SK-N-SH (cell line): Measurements from ENCODE around the gene CCDC198. TPM values are rescaled to one million over a fixed set of nuclear protein-coding genes. Genes with fewer than 3 reads are reported as not detected.

Source experiments
- CTCF ChIA-PET: fragments of 300-600, 350-600 bp; formaldehyde crosslinking; extraction: SDS; loops from one replicate; lab custom pipeline; 2021; lab: Yijun Ruan, JAX
- POLR2A ChIA-PET: fragments of 350-600 bp; sonication (Branson Sonifier 250); formaldehyde crosslinking; extraction: SDS; loops from one replicate; lab custom pipeline; 2020; ENCODE audit warnings: antibody characterized with exemption, inconsistent platforms; lab: Yijun Ruan, JAX
- DNase-seq: peaks from one replicate; pipeline ENCODE4 v3.0.0; 2012
- H2AFZ ChIP-seq: fragments of 200-600 bp; sonication (generic); 2 replicates; pipeline ENCODE4 v1.8.1; 2016; ENCODE audit warnings: antibody characterized with exemption, mild to moderate bottlenecking, low read depth
- H3F3A ChIP-seq: fragments of 200-600 bp; sonication (generic); replicated peaks from 2 replicates; pipeline ENCODE3; 2016; ENCODE audit warnings: antibody characterized with exemption, mild to moderate bottlenecking; ENCODE audit not compliant: insufficient read depth
- H3K27ac ChIP-seq, 2 experiments: fragments of 200-500 bp in 1 of 2; fragments of 200-600 bp in 1 of 2; sonication (Bioruptor generic) in 1 of 2; sonication (generic), shearing (Covaris generic) in 1 of 2; 2 replicates each; pipeline versions ENCODE4 v1.5.1 to v1.6.1; 2014 to 2016; ENCODE audit warnings: low read depth in 2 of 2, inconsistent platforms in 1 of 2, low read length in 1 of 2, mild to moderate bottlenecking in 1 of 2, mixed read lengths in 1 of 2
- H3K27me3 ChIP-seq: fragments of 200-600 bp; sonication (generic), shearing (Covaris generic); 2 replicates; pipeline ENCODE4 v1.6.1; 2016; ENCODE audit warnings: mixed run types; ENCODE audit not compliant: insufficient read depth
- H3K36me3 ChIP-seq, 2 experiments: fragments of 200-500 bp in 1 of 2; fragments of 200-600 bp in 1 of 2; sonication (Bioruptor generic) in 1 of 2; sonication (generic) in 1 of 2; replicated peaks in 1 of 2; 2 replicates each; pipeline versions ENCODE3 to v1.5.1; 2014 to 2016; ENCODE audit warnings: low read length in 1 of 2, mild to moderate bottlenecking in 1 of 2; ENCODE audit not compliant: insufficient read depth in 2 of 2, control insufficient read depth in 1 of 2
- H3K4me1 ChIP-seq, 2 experiments: fragments of 200-500 bp in 1 of 2; fragments of 200-600 bp in 1 of 2; sonication (Bioruptor generic) in 1 of 2; sonication (generic), shearing (Covaris generic) in 1 of 2; 2 replicates each; pipeline versions ENCODE4 v1.5.1 to v1.6.1; 2014 to 2016; ENCODE audit warnings: low read depth in 1 of 2, low read length in 1 of 2, mixed run types in 1 of 2; ENCODE audit not compliant: insufficient read depth in 2 of 2, control insufficient read depth in 1 of 2
- H3K4me2 ChIP-seq: fragments of 200-600 bp; sonication (generic), shearing (Covaris generic); 2 replicates; pipeline ENCODE4 v1.6.1; 2017; ENCODE audit warnings: mixed run types
- H3K4me3 ChIP-seq, 2 experiments: fragments of 200-500 bp in 1 of 2; fragments of 200-600 bp in 1 of 2; sonication (Bioruptor generic) in 1 of 2; sonication (generic), shearing (Covaris generic) in 1 of 2; 2 replicates each; pipeline versions ENCODE4 v1.5.1 to v1.8.1; 2014 to 2016; ENCODE audit warnings: low read depth in 2 of 2, inconsistent platforms in 1 of 2, low read length in 1 of 2, mild to moderate bottlenecking in 1 of 2, mixed read lengths in 1 of 2, moderate library complexity in 1 of 2
- H3K79me2 ChIP-seq: fragments of 200-600 bp; sonication (generic); 2 replicates; pipeline ENCODE4 v1.8.1; 2017; ENCODE audit warnings: mild to moderate bottlenecking; ENCODE audit not compliant: insufficient read depth
- H3K9ac ChIP-seq: fragments of 200-600 bp; sonication (generic); 2 replicates; pipeline ENCODE4 v1.6.1; 2017; ENCODE audit warnings: mixed run types
- H3K9me2 ChIP-seq: fragments of 200-600 bp; sonication (generic); 2 replicates; pipeline ENCODE4 v1.6.1; 2017; ENCODE audit warnings: mixed run types
- H3K9me3 ChIP-seq: fragments of 200-600 bp; sonication (generic); 2 replicates; pipeline ENCODE4 v1.6.1; 2017; ENCODE audit warnings: mixed run types, mild to moderate bottlenecking, moderate library complexity
- H4K20me1 ChIP-seq: fragments of 200-600 bp; sonication (generic); 2 replicates; pipeline ENCODE4 v1.6.1; 2017; ENCODE audit warnings: mild to moderate bottlenecking, mixed run types; ENCODE audit not compliant: insufficient read depth
- CHD2 ChIP-seq: fragments of 150-350 bp; IDR thresholded peaks from 2 replicates; pipeline ENCODE4 v1.6.1; 2018; ENCODE audit warnings: low read length; ENCODE audit not compliant: partially characterized antibody
- CTCF ChIP-seq: fragments of 200-600 bp; sonication (generic); IDR thresholded peaks from 2 replicates; pipeline ENCODE4 v1.6.1; 2017; ENCODE audit warnings: antibody characterized with exemption, mild to moderate bottlenecking, moderate library complexity
- FOSL2 ChIP-seq: IDR thresholded peaks from 2 replicates; pipeline ENCODE4 v1.4.0; 2012; ENCODE audit warnings: low read depth, mild to moderate bottlenecking, moderate library complexity, borderline replicate concordance
- JUND ChIP-seq: IDR thresholded peaks from 2 replicates; pipeline ENCODE4 v1.4.0; 2012
- MAX ChIP-seq: IDR thresholded peaks from 2 replicates; pipeline ENCODE4 v1.4.0; 2012; ENCODE audit warnings: low read depth
- PBX3 ChIP-seq: IDR thresholded peaks from 2 replicates; pipeline ENCODE4; 2012
- POLR2AphosphoS5 ChIP-seq: IDR thresholded peaks from 2 replicates; pipeline ENCODE4 v1.6.1; 2012; ENCODE audit warnings: low read depth, low read length
- USF1 ChIP-seq: IDR thresholded peaks from 2 replicates; pipeline ENCODE4 v1.4.0; 2012; ENCODE audit warnings: low read depth, borderline replicate concordance
- YY1 ChIP-seq: IDR thresholded peaks from 2 replicates; pipeline ENCODE4 v1.4.0; 2012; ENCODE audit warnings: low read depth, mild to moderate bottlenecking
- ZBTB33 ChIP-seq: IDR thresholded peaks from 2 replicates; pipeline ENCODE4 v1.4.0; 2012; ENCODE audit warnings: low read depth, borderline replicate concordance
- WGBS: methylation state at CpG from one replicate; pipeline ENCODE4 v1.1.6; 2017; ENCODE audit warnings: low lambda C conversion rate; 5-methylcytosine and 5-hydroxymethylcytosine counted together
- polyA plus RNA-seq, 3 experiments: library from polyadenylated mRNA; depleted of rRNA; stranded (reverse); fragments of >200 nt; gene quantifications; 2 replicates each; pipeline ENCODE4 v1.2.3, GENCODE V29; 2012

The CCDC198 gene
- polyA plus RNA-seq, 1 of the 3 experiments (the other 2 are of a cell fraction) = not detected

- TF ChIP-seq USF1 (no peak), CHD2 (no peak)
Measured at GRCh38 chr14:57530571-57530970, 36.9 kb upstream of the CCDC198 start (continued).

GRCh38 chr14:57526942-57527341 lies 33.3 kb upstream of the CCDC198 start:
- no peaks in the 10 kb centered on the region for H3F3A ChIP-seq
- H3K27me3 ChIP-seq = no peaks in the 10 kb centered on the region
- no peak overlapping the region for H3K4me3 ChIP-seq
- POLR2A ChIA-PET = no interaction called here
- H3K9me3 ChIP-seq = no peaks in the 10 kb centered on the region
- H3K27ac ChIP-seq = no peak overlapping the region
- WGBS = 10% methylated on average over 3 of the region's 3 CpGs
- no peaks in the 10 kb centered on the region for H3K4me1 ChIP-seq
- no peaks in the 10 kb centered on the region for H3K79me2 ChIP-seq
- H3K36me3 ChIP-seq = no peaks in the 10 kb centered on the region
- CTCF ChIA-PET = interaction anchor here (1.5 kb wide), 1 partner anchor 545 kb away, joined by 3 read pairs; no protein-coding TSS in a partner anchor
- no peak for DNase-seq
- TF ChIP-seq FOSL2 (no peak), ZBTB33 (no peak), JUND (no peak), PBX3 (no peak)
- H4K20me1 ChIP-seq = no peaks in the 10 kb centered on the region
- H3K9ac ChIP-seq = no peak overlapping the region
- no peaks in the 10 kb centered on the region for H3K9me2 ChIP-seq
- no peak overlapping the region for H2AFZ ChIP-seq
- no peak overlapping the region for H3K4me2 ChIP-seq

GRCh38 chr14:57519043-57519442 lies 25.4 kb upstream of the CCDC198 start:
- Histone ChIP-seq H3K79me2 (no peaks in the 10 kb centered on the region), H2AFZ (no peak overlapping the region), H3K4me2 (no peak overlapping the region), H3K27ac (no peak overlapping the region), H3F3A (no peaks in the 10 kb centered on the region), H3K4me3 (no peak overlapping the region), H3K27me3 (no peaks in the 10 kb centered on the region), H3K4me1 (no peaks in the 10 kb centered on the region), H3K9me3 (no peaks in the 10 kb centered on the region), H3K9me2 (no peaks in the 10 kb centered on the region), H4K20me1 (no peaks in the 10 kb centered on the region), H3K36me3 (no peaks in the 10 kb centered on the region), H3K9ac (no peak overlapping the region)
- POLR2A ChIA-PET = no interaction called here
- DNase-seq = no peak
- no peak for TF ChIP-seq YY1
- no peak for TF ChIP-seq MAX
- TF ChIP-seq POLR2AphosphoS5 = no peak
- TF ChIP-seq JUND = no peak
- no peak for TF ChIP-seq CTCF
- CTCF ChIA-PET = interaction anchor here (1.4 kb wide), 1 partner anchor 29 kb away, joined by 3 read pairs; no protein-coding TSS in a partner anchor
